Skeletal muscle satellite cell (primary cell): ENCODE results near the gene ACBD6.

Experiments used
- H3K27me3 ChIP-seq: 2 replicates; pipeline ENCODE4 v1.7.0; 2013; ENCODE audit warnings: low read length; ENCODE audit not compliant: control insufficient read depth, insufficient read depth
- H3K36me3 ChIP-seq: 2 replicates; pipeline ENCODE4 v1.7.0; 2013; ENCODE audit warnings: mild to moderate bottlenecking, control low read depth, low read length; ENCODE audit not compliant: insufficient read depth
- H3K4me1 ChIP-seq: 2 replicates; pipeline ENCODE4 v1.7.0; 2013; ENCODE audit warnings: low read length; ENCODE audit not compliant: control insufficient read depth, insufficient read depth
- H3K4me2 ChIP-seq: 2 replicates; pipeline ENCODE4 v1.7.0; 2013; ENCODE audit warnings: mild to moderate bottlenecking, low read length
- H3K4me3 ChIP-seq: 2 replicates; pipeline ENCODE4 v1.7.0; 2013; ENCODE audit warnings: low read length
- H3K9ac ChIP-seq: 2 replicates; pipeline ENCODE4 v1.7.0; 2013; ENCODE audit warnings: mild to moderate bottlenecking, low read depth, low read length, moderate library complexity
- H3K9me3 ChIP-seq: replicated peaks from 2 replicates; pipeline ENCODE4 v1.7.0; 2013; ENCODE audit warnings: mild to moderate bottlenecking, control low read depth, low read length

The ACBD6 gene

DNA sequence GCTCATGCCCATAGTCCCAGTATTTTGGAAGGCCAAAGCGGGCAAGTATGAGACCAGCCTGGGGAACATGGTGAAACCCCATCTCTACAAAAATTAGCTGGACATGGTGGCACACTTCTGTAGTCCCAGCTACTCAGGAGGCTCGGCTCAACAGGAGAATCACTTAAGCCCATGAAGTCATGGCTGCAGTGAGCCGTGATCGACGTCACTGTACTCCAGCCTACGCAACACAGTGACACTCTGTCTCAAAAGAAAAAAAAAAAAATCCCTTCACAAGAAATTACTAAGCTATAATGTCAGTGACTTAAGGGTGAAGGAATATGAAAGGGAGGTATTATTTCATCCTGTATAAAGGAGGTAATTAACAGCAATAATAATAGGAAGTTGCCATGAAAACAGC, 99.8 kb downstream of the ACBD6 start:
- Histone ChIP-seq H3K9ac (no peak overlapping the region), H3K9me3 (no peaks in the 10 kb centered on the region), H3K36me3 (peaks cover 3% of the 10 kb centered on the region), H3K27me3 (no peaks in the 10 kb centered on the region), H3K4me1 (no peaks in the 10 kb centered on the region), H3K4me2 (no peak overlapping the region), H3K4me3 (no peak overlapping the region)

DNA sequence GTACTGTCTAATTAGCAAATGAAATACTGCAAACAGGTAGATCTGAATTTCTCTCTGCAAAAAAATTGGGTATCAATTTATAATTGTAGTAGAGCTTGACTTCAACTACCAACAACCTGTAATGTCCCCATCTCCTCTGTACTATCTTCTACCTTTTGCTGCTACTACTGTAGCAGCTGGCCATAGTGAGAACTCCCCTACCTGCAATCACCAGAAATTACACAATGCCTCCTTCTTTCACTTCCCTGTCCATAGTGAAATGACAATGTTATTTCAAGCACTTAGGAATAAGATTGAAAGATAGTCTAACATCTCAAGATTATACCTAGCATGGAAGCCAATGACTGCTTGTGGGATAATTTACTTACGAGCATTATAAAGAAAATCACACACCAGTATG, 100.4 kb downstream of the ACBD6 start:
- H3K27me3 ChIP-seq = no peaks in the 10 kb centered on the region
- H3K9me3 ChIP-seq = no peaks in the 10 kb centered on the region
- H3K9ac ChIP-seq = no peak overlapping the region
- peaks cover 3% of the 10 kb centered on the region for H3K36me3 ChIP-seq
- H3K4me3 ChIP-seq = no peak overlapping the region
- H3K4me1 ChIP-seq = no peaks in the 10 kb centered on the region
- H3K4me2 ChIP-seq = no peak overlapping the region

DNA sequence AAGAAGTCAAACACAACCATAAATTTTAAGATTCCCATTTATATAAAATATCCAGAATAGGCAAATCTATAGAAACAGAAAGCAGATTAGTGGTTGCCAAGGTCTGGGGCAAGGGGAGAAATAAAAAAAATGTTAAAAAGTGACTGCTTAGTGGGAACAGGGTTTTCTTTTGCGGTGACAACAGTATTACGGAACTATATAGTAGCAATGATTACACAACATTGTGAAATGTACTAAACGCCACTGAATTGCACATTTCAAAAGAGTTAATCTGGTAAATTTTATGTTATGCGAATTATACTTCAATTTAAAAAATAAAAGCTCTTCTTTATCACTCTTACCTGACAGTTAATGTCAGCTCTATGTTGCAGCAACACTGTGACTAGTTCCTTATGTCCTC, 105.2 kb downstream of the ACBD6 start:
- no peaks in the 10 kb centered on the region for H3K9me3 ChIP-seq
- H3K4me1 ChIP-seq = no peaks in the 10 kb centered on the region
- H3K4me3 ChIP-seq = no peak overlapping the region
- H3K27me3 ChIP-seq = no peaks in the 10 kb centered on the region
- H3K9ac ChIP-seq = no peak overlapping the region
- no peaks in the 10 kb centered on the region for H3K36me3 ChIP-seq
- H3K4me2 ChIP-seq = no peak overlapping the region

DNA sequence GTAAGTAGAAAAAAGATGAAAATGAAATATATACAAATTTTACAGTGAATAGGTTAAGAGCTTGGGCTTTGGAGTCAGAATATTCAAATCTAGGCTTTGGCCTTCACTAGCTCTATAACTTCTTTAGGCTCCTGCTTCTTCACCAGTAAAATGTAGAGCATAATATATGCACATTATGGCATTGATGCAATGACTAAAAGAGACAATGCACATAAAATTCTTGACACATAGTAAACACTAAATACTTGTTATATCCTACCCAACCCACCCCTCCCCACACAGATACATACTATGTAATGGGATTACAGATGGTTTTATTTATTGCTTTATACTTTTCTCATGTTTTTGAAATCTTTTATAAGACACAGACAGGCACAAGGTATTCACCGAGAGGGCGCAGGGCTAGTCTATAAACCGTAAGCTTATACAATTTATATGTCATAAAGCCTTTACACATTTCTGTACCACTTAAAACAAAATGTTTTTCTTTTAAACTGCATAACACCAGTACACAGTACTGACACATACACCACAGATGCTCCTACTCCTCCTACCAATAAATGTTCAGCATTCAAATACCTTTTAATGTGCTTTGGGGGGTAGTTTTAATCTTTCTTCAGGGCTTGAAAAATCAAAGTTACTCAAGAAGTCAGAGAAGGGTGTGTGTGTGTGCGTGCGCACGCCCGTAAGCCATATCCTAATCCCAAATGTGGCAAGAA, 109.8 kb downstream of the ACBD6 start:
- H3K4me1 ChIP-seq = no peaks in the 10 kb centered on the region
- no peaks in the 10 kb centered on the region for H3K27me3 ChIP-seq
- H3K4me2 ChIP-seq = no peak overlapping the region
- H3K4me3 ChIP-seq = no peak overlapping the region
- no peaks in the 10 kb centered on the region for H3K9me3 ChIP-seq
- H3K9ac ChIP-seq = no peak overlapping the region
- no peaks in the 10 kb centered on the region for H3K36me3 ChIP-seq

DNA sequence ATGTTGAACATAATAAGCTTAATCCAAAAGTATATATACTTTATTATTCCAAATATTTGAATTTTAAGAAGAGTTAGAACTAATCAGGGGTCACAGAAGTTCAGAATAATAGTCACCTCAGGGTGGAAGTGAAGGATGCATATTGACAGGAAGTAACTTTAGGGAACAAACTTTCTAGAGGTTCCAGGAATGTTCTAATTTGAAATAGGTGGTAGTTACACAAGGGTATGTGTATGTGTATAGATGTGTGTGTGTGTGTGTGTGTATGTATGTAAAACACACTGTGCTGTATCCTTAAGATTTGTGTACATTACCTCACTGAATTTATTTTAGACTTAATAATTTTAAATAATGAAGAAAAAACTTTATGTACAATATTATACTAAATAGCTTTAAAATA, 110.4 kb downstream of the ACBD6 start:
- H3K4me2 ChIP-seq = no peak overlapping the region
- no peaks in the 10 kb centered on the region for H3K4me1 ChIP-seq
- H3K9me3 ChIP-seq = no peaks in the 10 kb centered on the region
- H3K27me3 ChIP-seq = no peaks in the 10 kb centered on the region
- H3K36me3 ChIP-seq = no peaks in the 10 kb centered on the region
- no peak overlapping the region for H3K4me3 ChIP-seq
- H3K9ac ChIP-seq = no peak overlapping the region

- Histone ChIP-seq H3K36me3 (no peaks in the 10 kb centered on the region), H3K4me3 (no peak overlapping the region), H3K9me3 (peaks cover 12% of the 10 kb centered on the region), H3K27me3 (no peaks in the 10 kb centered on the region), H3K4me1 (no peaks in the 10 kb centered on the region), H3K9ac (no peak overlapping the region), H3K4me2 (no peak overlapping the region)
Observed at GRCh38 chr1:180387413-180387812, 115.0 kb downstream of the ACBD6 start.

GRCh38 chr1:180386745-180387367, 115.5 kb downstream of the ACBD6 start:
- H3K4me2 ChIP-seq = no peak overlapping the region
- H3K4me3 ChIP-seq = no peak overlapping the region
- H3K27me3 ChIP-seq = no peaks in the 10 kb centered on the region
- no peaks in the 10 kb centered on the region for H3K4me1 ChIP-seq
- no peak overlapping the region for H3K9ac ChIP-seq
- peaks cover 12% of the 10 kb centered on the region for H3K9me3 ChIP-seq
- H3K36me3 ChIP-seq = no peaks in the 10 kb centered on the region

DNA sequence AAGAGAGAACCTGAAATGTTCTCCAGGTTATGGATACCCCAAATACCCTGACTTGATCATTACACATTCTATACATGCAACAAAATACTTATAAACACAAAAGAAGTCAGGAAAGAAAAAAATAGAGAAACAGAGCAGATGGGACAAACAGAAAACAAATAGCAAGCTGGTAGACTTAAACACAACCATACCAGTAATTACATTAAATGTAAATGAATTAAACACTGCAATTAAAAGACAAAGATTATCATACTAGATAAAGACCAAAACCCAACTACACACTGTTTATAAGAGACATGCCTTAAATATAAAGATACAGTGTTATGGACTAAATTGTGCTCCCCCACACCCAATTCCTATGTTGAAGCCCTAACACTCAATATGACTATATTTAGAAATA, 117.2 kb downstream of the ACBD6 start:
- Histone ChIP-seq H3K4me3 (no peak overlapping the region), H3K4me2 (no peak overlapping the region), H3K9me3 (peaks cover 19% of the 10 kb centered on the region), H3K9ac (no peak overlapping the region), H3K27me3 (no peaks in the 10 kb centered on the region), H3K36me3 (no peaks in the 10 kb centered on the region), H3K4me1 (no peaks in the 10 kb centered on the region)

DNA sequence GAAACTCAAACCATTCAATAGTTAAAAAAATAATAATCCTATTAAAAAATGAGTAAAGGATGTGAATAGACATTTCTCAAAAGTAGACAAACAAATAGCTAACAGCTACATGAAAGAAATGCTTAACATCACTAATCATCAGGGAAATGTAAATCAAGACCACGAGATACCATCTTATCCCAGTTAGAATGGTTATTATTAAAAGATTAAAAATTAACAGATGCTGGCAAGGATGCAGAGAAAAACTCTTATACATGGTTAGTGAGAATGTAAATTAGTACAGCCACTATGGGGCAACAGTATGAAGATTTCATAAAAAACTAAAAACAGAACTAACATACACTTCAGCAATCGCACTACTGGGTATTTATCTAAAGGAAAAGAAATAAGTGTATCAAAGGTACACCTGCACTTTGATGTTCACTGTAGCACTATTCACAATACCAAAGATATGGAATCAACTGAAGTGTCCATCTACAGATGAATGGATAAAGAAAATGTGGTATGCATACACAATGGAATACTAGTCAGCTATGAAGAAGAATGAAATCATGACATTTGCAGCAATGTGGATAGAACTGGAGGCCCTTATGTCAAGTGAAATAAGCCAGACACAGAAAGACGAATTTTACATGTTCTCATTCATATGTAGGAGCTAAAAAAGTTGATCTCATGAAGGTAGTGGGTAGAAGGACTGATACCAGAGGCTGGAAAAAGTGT, 117.9 kb downstream of the ACBD6 start:
- no peak overlapping the region for H3K4me2 ChIP-seq
- no peak overlapping the region for H3K4me3 ChIP-seq
- no peak overlapping the region for H3K9ac ChIP-seq
- H3K9me3 ChIP-seq = peaks cover 23% of the 10 kb centered on the region
- no peaks in the 10 kb centered on the region for H3K27me3 ChIP-seq
- H3K4me1 ChIP-seq = no peaks in the 10 kb centered on the region
- no peaks in the 10 kb centered on the region for H3K36me3 ChIP-seq

DNA sequence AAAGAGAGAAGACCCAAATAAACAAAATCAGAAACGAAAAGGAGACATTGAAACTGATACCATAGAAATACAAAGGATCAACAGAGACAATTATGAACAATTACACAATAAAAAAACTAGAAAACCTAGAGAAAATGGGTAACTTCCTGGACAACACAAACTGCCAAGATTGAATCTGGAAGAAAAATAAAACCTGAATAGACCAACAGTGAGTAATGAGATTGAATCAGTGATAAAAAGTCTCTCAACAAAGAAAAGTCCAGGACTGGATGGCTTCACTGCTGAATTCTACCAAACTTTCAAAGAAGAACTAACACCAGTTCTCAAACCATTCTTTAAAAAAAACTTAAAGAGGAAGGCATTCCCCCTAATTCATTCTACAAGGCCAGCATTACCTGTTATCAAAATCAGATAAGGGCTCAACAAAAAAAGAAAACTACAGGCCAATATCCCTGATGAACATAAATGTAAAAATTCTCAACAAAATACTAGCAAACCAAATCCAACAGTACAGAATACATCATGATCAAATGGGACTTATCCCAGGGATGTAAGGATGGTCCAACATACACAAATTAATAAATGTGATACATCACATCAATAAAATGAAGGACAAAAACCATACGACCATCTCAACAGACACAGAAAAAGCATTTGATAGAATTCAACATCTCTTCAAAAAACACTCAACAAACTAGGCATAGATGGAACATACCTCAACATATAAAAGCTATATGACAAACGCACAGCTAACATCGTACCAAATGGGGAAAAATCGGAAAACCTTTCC, 119.9 kb downstream of the ACBD6 start:
- Histone ChIP-seq H3K4me1 (no peaks in the 10 kb centered on the region), H3K4me2 (no peak overlapping the region), H3K9me3 (peaks cover 23% of the 10 kb centered on the region), H3K4me3 (no peak overlapping the region), H3K9ac (no peak overlapping the region), H3K27me3 (no peaks in the 10 kb centered on the region), H3K36me3 (no peaks in the 10 kb centered on the region)

- Histone ChIP-seq H3K9me3 (peaks cover 23% of the 10 kb centered on the region), H3K4me3 (no peak overlapping the region), H3K36me3 (no peaks in the 10 kb centered on the region), H3K9ac (no peak overlapping the region), H3K27me3 (no peaks in the 10 kb centered on the region), H3K4me1 (no peaks in the 10 kb centered on the region), H3K4me2 (no peak overlapping the region)
Observed at GRCh38 chr1:180381184-180381580, 121.2 kb downstream of the ACBD6 start.
